ENCODE measurements around the gene TAF11L5. TPM values are rescaled to one million over a fixed set of nuclear protein-coding genes. Genes with fewer than 3 reads are reported as not detected.
"Not testable (repeated sequence)": the region's sequence is repeated elsewhere in the genome, so short reads cannot be mapped to it uniquely, and the experiment has no call there.

The TAF11L5 gene
- total RNA-seq (2021): not detected in 2 replicates
- long read RNA-seq: 0 reads

- H3K56ac ChIP-seq (ENCODE audit: insufficient read length, low read depth, low read length); H2AK5ac ChIP-seq (ENCODE audit: insufficient read length, low read length); H4K91ac ChIP-seq (ENCODE audit: insufficient read length, low read depth, low read length); H2BK5ac ChIP-seq (ENCODE audit: insufficient read length, low read length); H3K18ac ChIP-seq (ENCODE audit: insufficient read length, low read depth, low read length); H4K8ac ChIP-seq (replicated peaks; ENCODE audit: insufficient read length, low read depth, low read length); H3K9me3 Mint-ChIP-seq; H3K23me2 ChIP-seq (ENCODE audit: insufficient read length, low read depth, low read length, poor library complexity, severe bottlenecking); H2BK20ac ChIP-seq (ENCODE audit: low read depth, low read length, poor library complexity, severe bottlenecking); H3K9ac ChIP-seq (ENCODE audit: extremely low read depth, insufficient read length, low read length); DNase-seq; H3K23ac ChIP-seq (ENCODE audit: insufficient read length, low read depth, low read length); H2BK15ac ChIP-seq (ENCODE audit: low read depth, low read length); H4K20me1 ChIP-seq (ENCODE audit: control insufficient read depth, insufficient read depth, insufficient read length); H3K9me3 ChIP-seq (ENCODE audit: control insufficient read depth, low read depth, low read length); H3K14ac ChIP-seq (ENCODE audit: insufficient read depth, low read length); H3K4ac ChIP-seq (ENCODE audit: low read depth, low read length); H3K27ac Mint-ChIP-seq; H3K27me3 Mint-ChIP-seq (ENCODE audit: low read depth); H3K79me1 ChIP-seq (ENCODE audit: insufficient read depth, low read depth, low read length, poor library complexity, severe bottlenecking); H3K27ac ChIP-seq (ENCODE audit: insufficient read length, low read depth, low read length); H3K36me3 Mint-ChIP-seq (ENCODE audit: insufficient read depth in 1 of 3, low read depth in 3 of 3); H2BK12ac ChIP-seq (ENCODE audit: insufficient read length, low read depth, low read length); H3K27me3 ChIP-seq (ENCODE audit: insufficient read depth, low read length); H3K4me1 ChIP-seq (ENCODE audit: insufficient read depth, low read length); H2BK120ac ChIP-seq (ENCODE audit: low read depth, low read length, poor library complexity, severe bottlenecking); H4K5ac ChIP-seq (ENCODE audit: insufficient read length, low read depth, low read length); H3K4me3 Mint-ChIP-seq; H2AFZ ChIP-seq (ENCODE audit: low read length); H3K79me2 ChIP-seq (ENCODE audit: insufficient read depth, low read length); H3K4me2 ChIP-seq (ENCODE audit: insufficient read depth, insufficient read length, low read length); H3T11ph ChIP-seq (ENCODE audit: low read length); H3K4me1 Mint-ChIP-seq: not testable (repeated sequence)
- no CpG with 5 or more reads among the region's 15 CpGs for WGBS (ENCODE audit: extremely low coverage, insufficient read length, low lambda C conversion rate)
Measured at GRCh38 chr5:17524935-17525334, at the start of gene TAF11L5. Gene TAF11L5 (plus strand): TSS chr5:17525235.
